GM10266 (cell line): ENCODE results near the gene RAB23.
A peak's percentile ranks its signal among the peaks of the same experiment; 100 is the strongest.

ENCODE experiments used
- DNase-seq: peaks from one replicate; pipeline ENCODE4 v3.0.0; 2012; ENCODE audit errors: extremely low spot score
- CTCF ChIP-seq: IDR thresholded peaks from 2 replicates; pipeline ENCODE4 v1.5.1; 2012; ENCODE audit warnings: mild to moderate bottlenecking, low read depth; ENCODE audit not compliant: control insufficient read depth, insufficient read depth; ENCODE audit errors: missing control alignments

The RAB23 gene

DNA sequence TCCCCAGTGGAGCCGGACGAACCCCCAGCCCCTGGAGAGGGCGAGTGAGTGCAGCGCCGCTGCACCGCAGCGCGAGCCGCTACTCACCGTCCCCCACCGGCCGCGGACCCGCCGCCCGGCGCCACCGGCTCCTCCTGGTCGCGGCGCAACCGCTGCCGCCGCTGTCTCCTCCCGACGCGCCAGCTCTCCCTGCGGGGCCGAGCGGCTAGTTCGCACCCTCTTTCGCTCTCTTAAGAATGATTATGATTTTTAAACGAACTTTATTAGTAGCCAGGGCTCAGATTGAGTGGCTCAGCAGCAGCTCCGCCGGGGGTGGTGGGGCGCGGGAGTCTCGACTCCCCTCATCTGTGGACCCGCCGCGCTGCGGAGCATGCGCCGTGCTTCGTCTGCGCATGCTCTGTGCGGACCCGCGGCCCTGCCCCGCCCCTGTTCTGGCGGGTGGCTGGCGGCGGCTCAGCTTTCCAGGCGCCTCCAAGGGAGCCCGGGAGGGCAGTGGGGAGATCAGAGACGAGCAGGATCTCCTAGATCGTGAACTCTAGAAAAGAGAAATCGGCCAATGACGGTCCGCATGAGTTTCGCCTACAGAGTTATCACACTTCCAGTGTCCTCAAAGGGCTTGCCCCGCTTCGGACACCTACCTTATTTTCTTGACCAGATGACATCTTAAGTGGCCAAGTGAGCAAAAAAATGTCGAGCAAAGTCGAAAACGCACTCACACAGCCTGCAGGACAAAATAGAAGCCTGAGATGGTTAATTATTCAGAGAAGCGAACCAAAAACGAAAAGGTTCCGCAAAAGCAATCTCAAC lies at the start of gene RAB23:
TSS of gene RAB23 (minus strand) at position 372 of the 807 bp plus-strand sequence. CDS start 11,927 bp downstream, outside the sequence.
- peak; percentile 92 for DNase-seq
- no peak for TF ChIP-seq CTCF

DNA sequence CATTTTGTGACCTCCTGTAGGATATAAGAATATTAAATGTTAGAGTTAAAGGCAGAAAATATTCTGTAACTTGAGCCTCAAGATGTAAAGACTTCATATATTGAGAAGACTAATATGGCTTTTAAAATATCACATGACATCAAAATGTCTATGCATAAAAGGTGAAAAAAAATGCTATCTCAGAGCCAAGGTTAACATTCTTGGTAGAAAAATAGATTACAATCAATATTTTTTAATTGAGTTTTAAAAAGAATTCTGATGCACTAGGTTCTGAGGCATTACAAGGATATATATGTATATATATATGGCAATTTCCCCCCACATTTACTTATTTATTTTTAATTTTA lies 46.2 kb upstream of the RAB23 start:
- no peak for TF ChIP-seq CTCF

DNA sequence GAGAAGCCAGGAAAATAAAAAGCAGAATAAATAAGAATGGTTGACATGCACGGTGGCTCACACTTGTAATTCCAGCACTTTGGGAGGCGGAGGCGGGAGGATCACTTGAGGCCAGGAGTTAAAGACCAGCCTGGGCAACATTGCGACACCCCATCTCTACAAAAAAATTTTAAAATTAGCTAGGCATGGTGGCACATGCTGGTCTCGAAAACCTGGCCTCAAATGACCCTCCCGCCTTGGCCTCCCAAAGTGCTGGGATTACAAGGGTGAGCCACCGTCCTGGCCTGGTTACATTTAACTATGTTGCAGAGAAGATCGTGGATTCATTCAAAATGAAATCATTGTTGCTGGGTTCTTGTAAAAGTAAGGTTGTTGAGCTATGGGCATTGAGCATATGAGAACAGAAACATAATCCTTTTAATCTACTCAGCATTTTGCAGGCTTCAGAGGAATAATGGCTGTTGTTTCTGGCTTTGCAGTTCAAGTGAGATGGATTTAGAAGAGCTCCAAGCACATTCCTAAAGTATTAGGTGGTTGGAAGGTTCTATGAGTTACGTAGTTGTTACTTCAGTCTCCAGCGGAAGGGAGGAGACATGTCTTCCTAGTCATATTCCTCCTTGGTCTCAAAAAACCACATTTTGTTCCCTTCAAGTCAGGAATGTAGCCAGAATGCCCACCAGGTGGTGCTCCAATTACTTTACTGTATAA lies 45.6 kb upstream of the RAB23 start:
- TF ChIP-seq CTCF, result peak; percentile 41
- DNase-seq, result peak; percentile 26

More for the DNA sequence above, 46.2 kb upstream of the RAB23 start:
- DNase-seq, result no peak

DNA sequence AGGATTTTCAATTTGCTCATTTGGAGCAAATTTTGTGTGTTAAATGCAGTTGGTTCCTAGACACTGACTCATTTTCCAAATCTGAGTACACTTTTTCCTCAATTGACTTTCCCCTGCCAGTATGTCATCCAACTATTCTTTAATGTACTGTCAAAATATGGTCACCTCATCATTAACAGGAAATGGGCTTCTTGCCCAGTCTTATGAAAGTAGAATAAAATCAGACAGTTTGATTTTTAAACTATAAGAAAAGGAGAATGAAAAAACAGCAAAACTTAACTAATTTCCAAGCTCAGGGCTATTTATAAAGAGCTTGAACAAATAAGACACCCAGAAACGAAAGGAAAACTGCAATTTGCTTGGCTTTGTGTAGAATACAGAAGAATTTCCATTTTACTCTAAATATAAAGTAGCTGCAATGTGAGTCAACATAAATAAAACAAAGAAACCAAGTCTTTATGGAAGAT lies 43.7 kb upstream of the RAB23 start:
- no peak for TF ChIP-seq CTCF
- DNase-seq, result no peak

DNA sequence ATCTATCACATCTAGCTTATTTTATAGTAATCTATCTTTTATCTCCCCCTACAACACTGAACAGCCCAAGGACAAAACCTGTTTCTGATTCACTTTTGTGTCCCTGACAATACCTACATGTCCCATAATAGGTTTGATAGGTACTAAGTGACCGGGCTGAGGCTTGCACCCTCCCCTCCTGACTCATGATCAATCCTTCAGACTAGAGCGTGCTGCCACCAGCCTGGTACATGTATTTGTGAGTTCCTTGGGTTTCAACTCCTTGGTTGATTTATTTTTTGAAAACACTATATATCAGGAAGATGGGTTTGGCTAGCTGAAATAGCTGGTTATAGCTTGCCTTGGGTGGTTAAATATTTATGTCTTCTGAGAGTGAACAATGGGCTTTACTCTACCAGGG lies 41.6 kb upstream of the RAB23 start:
- no peak for TF ChIP-seq CTCF
- DNase-seq, result no peak

DNA sequence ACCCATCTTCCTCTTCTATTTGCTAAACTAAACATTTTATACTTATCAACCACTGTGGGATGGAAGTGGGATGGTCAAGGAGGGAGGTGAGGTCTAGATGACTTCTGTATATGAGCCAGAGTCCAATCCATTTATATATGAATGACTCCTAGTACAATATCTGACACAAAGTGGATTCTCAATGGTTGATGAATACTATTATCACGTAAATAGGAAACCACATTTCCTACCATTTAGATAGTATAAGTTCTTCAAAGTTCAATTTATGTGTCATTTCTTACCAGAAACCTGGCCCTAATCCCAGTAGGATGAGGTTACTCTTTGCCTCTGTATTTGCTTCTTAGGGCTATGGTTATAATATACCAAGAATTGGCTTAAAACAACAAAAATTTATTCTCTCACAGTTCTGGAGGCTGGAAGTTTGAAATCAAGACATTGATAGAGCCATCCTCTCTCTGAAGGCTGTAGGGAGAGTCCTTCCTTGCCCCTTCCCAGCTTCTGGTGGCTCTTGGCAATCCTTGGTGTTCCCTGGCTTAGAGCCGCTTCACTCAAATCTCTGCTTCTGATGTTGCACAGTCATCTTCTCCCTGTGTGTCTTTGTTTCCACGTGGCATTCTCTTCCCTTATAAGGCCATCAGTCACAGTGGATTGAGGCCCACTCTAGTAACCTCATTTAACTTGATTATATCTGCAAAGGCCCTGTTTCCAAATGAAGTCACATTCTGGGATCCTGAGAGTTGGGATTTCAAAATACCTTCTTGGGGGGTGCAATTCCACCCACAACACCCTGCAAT lies 41.0 kb upstream of the RAB23 start:
- TF ChIP-seq CTCF, result no peak
- DNase-seq, result no peak
